Sigmoid colon (tissue), 7 donors: ENCODE measurements around the gene PCBP1. TPM values are rescaled to one million over a fixed set of nuclear protein-coding genes. Genes with fewer than 3 reads are reported as not detected.

Experiments used
- DNase-seq: peaks from one replicate; pipeline ENCODE4 v3.0.0-alpha.2; 2019
- H3K27ac ChIP-seq, 4 donors: fragments of 200-600 bp; sonication (generic); one replicate each; pipeline ENCODE4 v1.5.1; 2016 to 2019; ENCODE audit warnings: mild to moderate bottlenecking in 1 of 4
- H3K27me3 ChIP-seq, 3 donors: fragments of 200-600 bp; sonication (generic); one replicate each; pipeline ENCODE4 v1.5.1; 2019; ENCODE audit warnings: mild to moderate bottlenecking in 1 of 3
- H3K36me3 ChIP-seq, 4 donors: fragments of 200-600 bp; sonication (generic); one replicate each; pipeline ENCODE4 v1.5.1; 2016 to 2019
- H3K4me1 ChIP-seq, 4 donors: fragments of 200-600 bp; sonication (generic); one replicate each; pipeline ENCODE4 v1.5.1; 2017 to 2019
- H3K4me3 ChIP-seq, 4 donors: fragments of 200-600 bp; sonication (generic); one replicate each; pipeline ENCODE4 v1.5.1; 2017 to 2019; ENCODE audit warnings: mild to moderate bottlenecking in 2 of 4, moderate library complexity in 1 of 4
- H3K9me3 ChIP-seq, 4 donors: fragments of 200-600 bp in 3 of 4; sonication (generic) in 3 of 4; one replicate each; pipeline versions ENCODE4 v1.5.1 to v1.6.1; 2013 to 2019
- EP300 ChIP-seq, 4 donors: sonication (generic); formaldehyde crosslinking; IDR thresholded peaks; one replicate each; pipeline ENCODE4 v1.6.1; 2017; ENCODE audit warnings: antibody characterized with exemption in 4 of 4
- POLR2A ChIP-seq, 2 donors: fragments of 450-650 bp; IDR thresholded peaks; one replicate each; pipeline ENCODE4 v1.6.1; 2016; ENCODE audit warnings: antibody characterized with exemption in 2 of 2, mild to moderate bottlenecking in 2 of 2, moderate library complexity in 2 of 2
- POLR2AphosphoS5 ChIP-seq, 4 donors: sonication (generic); formaldehyde crosslinking; IDR thresholded peaks; one replicate each; pipeline ENCODE4 v1.6.1; 2017; ENCODE audit warnings: antibody characterized with exemption in 4 of 4
- WGBS, 2 donors: extraction: QIAGEN DNeasy Blood & Tissue Kit; methylation state at CpG; one replicate each; pipeline ENCODE4 v1.1.7; 2013; 5-methylcytosine and 5-hydroxymethylcytosine counted together
- intact Hi-C: fragments of 100-400 bp; cut with DNase I; formaldehyde crosslinking; loops from one replicate; pipeline ENCODE4 v1.15.1; 2023
- polyA plus RNA-seq, 3 donors: library from polyadenylated mRNA; stranded (reverse); fragments of 200-250 nt; gene quantifications; one replicate each; pipeline ENCODE4 v1.2.3, GENCODE V29; 2013
- total RNA-seq, 4 donors: library from RNA; depleted of rRNA; stranded (reverse); fragments of >200 nt; gene quantifications; one replicate each; pipeline ENCODE4 v1.1.0, GENCODE V29; 2016
- TF ChIP-seq, protein P1 (sequence below), 4 experiments: fragments of 450-650 bp in 3 of 4; fragments of 200-600 bp in 1 of 4; IDR thresholded peaks; one replicate each; pipeline ENCODE4 v1.5.1; 2016 to 2019; ENCODE audit warnings: antibody characterized with exemption in 4 of 4, mild to moderate bottlenecking in 3 of 4, moderate library complexity in 2 of 4
- donor health status: healthy with polysubstance abuse.
- donor health status: Bipolar disorder and iron deficiency.
- donor health status: healthy.

The PCBP1 gene
- total and polyA plus RNA-seq, 7 donors, result 178 to 311 (median 186) TPM

DNA sequence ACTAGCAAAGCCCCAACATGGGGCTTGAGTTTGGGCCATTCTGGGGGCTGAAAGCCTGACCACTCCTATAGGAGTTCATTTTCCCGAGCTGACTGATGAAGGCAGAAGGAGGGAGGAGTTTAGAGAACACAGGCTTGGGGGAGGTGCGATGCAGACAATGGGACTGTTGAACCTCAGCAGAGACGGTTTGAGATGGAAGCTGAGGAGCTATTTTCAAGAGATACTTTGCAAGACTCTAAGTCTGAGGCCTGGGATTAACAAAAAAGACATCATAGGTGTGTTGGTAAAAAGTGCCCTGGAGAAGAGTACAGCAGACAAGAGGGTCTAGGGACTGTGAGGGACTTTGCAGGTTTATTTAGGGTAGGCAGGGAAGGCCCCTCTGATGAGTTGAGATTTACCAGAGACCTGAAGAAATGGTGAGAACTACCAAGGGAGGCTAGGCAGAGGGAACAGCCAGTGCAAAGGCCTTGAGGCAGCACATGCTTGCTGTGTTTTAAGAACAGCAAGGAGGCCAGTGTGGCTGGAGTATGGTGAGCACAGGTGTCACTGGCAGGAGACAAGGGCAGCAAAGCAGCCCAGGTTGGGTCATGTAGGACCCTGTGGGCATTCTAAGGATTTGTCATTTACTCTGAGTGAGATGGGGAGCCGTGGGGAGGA, 31.6 kb downstream of the PCBP1 start:
- no peaks in the 10 kb centered on the region for H3K27me3 ChIP-seq
- H3K27ac ChIP-seq, result no peak overlapping the region
- 33 to 50% methylated on average over 4 of the region's 4 CpGs for WGBS, 2 donors
- H3K4me3 ChIP-seq, result no peak overlapping the region
- intact Hi-C loops, result no loop called here
- H3K9me3 ChIP-seq, result no peaks in the 10 kb centered on the region
- H3K4me1 ChIP-seq, result peaks cover 0 to 11% (median 8%) of the 10 kb centered on the region in 4 donors
- TF ChIP-seq EP300 (IDR thresholded peaks at IDR 0.05), result no peak
- TF ChIP-seq, protein P1, sequence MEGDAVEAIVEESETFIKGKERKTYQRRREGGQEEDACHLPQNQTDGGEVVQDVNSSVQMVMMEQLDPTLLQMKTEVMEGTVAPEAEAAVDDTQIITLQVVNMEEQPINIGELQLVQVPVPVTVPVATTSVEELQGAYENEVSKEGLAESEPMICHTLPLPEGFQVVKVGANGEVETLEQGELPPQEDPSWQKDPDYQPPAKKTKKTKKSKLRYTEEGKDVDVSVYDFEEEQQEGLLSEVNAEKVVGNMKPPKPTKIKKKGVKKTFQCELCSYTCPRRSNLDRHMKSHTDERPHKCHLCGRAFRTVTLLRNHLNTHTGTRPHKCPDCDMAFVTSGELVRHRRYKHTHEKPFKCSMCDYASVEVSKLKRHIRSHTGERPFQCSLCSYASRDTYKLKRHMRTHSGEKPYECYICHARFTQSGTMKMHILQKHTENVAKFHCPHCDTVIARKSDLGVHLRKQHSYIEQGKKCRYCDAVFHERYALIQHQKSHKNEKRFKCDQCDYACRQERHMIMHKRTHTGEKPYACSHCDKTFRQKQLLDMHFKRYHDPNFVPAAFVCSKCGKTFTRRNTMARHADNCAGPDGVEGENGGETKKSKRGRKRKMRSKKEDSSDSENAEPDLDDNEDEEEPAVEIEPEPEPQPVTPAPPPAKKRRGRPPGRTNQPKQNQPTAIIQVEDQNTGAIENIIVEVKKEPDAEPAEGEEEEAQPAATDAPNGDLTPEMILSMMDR (IDR thresholded peaks at IDR 0.05), result no peak
- no peak for TF ChIP-seq POLR2A (IDR thresholded peaks at IDR 0.05)
- no peak for TF ChIP-seq POLR2AphosphoS5 (IDR thresholded peaks at IDR 0.05)
- no peak for DNase-seq
- no peaks in the 10 kb centered on the region for H3K36me3 ChIP-seq

DNA sequence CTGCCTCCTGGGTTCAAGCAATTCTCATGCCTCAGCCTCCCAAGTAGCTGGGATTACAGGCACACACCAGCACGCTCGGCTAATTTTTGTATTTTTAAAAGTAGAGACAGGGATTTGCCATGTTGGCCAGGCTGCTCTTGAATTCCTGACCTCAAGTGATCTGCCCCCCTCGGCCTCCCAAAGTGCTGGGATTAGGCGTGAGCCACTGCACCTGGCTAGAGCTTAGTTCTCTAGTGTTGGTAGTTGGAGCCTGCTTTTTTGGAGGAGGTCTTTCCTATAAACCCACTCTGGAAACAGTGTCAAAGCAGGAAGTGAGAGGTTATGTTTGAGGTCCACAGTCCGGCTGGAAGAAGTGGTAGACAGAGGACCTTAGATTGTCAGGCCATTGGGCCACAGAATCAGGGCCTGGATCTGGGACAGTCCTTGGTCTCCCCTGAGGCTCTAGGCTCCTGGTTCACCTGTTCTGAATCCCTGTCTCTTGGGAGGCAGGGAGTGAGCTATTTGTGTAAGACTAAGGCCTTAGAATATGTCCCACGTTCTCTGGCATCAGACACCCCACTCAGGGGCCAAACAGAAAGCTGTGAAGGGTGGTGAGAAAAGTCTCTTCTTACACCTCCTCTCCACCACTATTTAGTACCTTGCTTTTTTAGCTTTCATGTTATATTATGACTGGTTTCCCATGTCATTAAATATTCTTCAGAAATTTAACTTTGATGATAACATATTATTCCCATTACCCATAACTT, 34.5 kb downstream of the PCBP1 start:
- Histone ChIP-seq H3K4me1 (peaks cover 0 to 26% (median 16%) of the 10 kb centered on the region in 4 donors), H3K9me3 (no peaks in the 10 kb centered on the region), H3K36me3 (no peaks in the 10 kb centered on the region), H3K4me3 (no peak overlapping the region), H3K27me3 (no peaks in the 10 kb centered on the region), H3K27ac (peak overlapping the region; percentile 14 to 95 (median 76))
- intact Hi-C loops, result no loop called here
- no peak for DNase-seq
- 66 to 78% methylated on average over 6 of the region's 6 CpGs for WGBS, 2 donors
- no peak for TF ChIP-seq POLR2AphosphoS5 (IDR thresholded peaks at IDR 0.05)
- no peak for TF ChIP-seq POLR2A (IDR thresholded peaks at IDR 0.05)

DNA sequence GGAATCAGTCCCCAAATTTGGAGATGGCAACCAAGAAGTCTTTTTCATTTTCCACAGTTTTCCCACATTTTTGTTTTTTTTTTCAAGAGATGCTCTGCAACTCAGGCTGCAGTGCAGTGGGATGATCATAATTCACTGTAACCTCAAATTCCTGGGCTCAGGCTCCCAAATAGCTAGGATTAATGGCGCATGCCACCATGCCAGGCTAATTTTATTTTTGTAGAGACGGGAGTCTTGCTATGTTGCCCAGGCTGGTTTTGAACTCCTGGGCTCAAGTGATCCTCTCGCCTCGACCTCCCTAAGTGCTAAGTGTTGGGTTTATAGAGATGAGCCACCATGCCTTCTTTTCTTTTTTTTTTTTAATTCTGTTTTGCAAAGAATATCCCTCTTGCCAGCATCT, 35.2 kb downstream of the PCBP1 start:
- H3K4me3 ChIP-seq, result no peak overlapping the region
- intact Hi-C loops, result no loop called here
- TF ChIP-seq EP300 (IDR thresholded peaks at IDR 0.05) (no peak), POLR2A (IDR thresholded peaks at IDR 0.05) (no peak), POLR2AphosphoS5 (IDR thresholded peaks at IDR 0.05) (no peak)
- TF ChIP-seq, protein P1 (IDR thresholded peaks at IDR 0.05), result no peak
- no peaks in the 10 kb centered on the region for H3K27me3 ChIP-seq
- peaks cover 0 to 26% (median 16%) of the 10 kb centered on the region in 4 donors for H3K4me1 ChIP-seq
- no peak for DNase-seq
- WGBS, 2 donors, result 92 to 96% methylated on average over 4 of the region's 4 CpGs
- H3K9me3 ChIP-seq, result no peaks in the 10 kb centered on the region
- no peaks in the 10 kb centered on the region for H3K36me3 ChIP-seq
- peak overlapping the region; percentile 94 to 97 (median 96) for H3K27ac ChIP-seq

DNA sequence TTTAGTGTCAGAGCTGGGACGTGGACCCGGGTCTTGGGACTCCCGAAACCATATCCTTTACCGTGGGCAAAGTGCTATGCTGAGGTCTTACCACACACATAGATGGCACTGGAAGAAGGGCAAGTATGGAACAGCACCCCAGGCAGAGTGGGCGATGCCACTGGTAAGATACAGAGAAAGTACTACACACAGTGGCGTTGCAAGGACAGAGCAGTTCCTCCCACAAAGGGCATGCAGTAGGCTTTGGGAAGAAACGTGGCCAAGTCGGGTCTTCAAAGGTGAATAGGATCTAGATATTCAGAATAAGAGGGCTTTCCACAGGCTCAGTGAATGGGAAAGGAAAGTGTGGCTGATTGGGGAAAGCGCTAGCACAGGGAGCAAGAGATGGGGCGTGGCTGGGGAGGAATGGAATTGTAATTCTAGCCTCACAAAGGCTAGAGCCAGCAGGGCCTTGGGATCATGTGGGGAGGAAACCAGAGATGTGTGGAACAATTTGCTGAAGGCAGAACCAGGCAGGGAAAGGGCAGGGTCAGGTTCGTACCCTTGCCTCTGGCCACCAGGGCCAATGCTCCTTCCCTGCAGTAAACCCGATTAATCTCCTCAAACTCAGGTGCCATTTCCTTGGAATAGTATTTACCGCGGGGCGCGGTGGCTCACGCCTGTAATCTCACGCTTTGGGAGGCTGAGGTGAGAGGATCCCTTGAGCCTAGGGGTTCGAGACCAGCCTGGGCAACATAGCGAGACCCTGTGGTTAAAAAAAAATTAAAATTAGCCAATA, 36.0 kb downstream of the PCBP1 start:
- H3K27ac ChIP-seq, result peak overlapping the region; percentile 94 to 97 (median 96)
- H3K27me3 ChIP-seq, result no peaks in the 10 kb centered on the region
- H3K4me1 ChIP-seq, result peaks cover 0 to 26% (median 16%) of the 10 kb centered on the region in 4 donors
- TF ChIP-seq POLR2AphosphoS5 (IDR thresholded peaks at IDR 0.05), result peak in 3 of 4 donors; percentile 31 to 43 (median 37)
- TF ChIP-seq, protein P1 (IDR thresholded peaks at IDR 0.05), result no peak
- no peak for TF ChIP-seq EP300 (IDR thresholded peaks at IDR 0.05)
- no peak for TF ChIP-seq POLR2A (IDR thresholded peaks at IDR 0.05)
- H3K36me3 ChIP-seq, result no peaks in the 10 kb centered on the region
- 76 to 78% methylated on average over 20 of the region's 20 CpGs for WGBS, 2 donors
- intact Hi-C loops, result no loop called here
- peak overlapping the region in 3 of 4 donors; percentile 55 to 65 (median 57) for H3K4me3 ChIP-seq
- peak; percentile 85 for DNase-seq
- H3K9me3 ChIP-seq, result no peaks in the 10 kb centered on the region

DNA sequence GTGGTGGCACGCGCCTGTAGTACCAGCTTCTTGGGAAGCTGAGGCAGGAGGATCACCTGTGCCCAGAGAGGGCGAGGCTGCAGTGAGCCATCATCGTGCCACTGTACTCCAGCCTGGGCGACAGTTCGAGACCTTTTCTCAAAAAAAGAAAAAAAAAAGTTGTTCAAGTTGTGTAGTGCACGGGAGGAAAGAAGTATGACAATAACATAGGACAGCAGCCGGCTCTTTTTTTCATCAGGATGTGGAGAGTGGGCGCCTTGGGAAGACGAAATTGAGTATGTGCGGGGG, 36.5 kb downstream of the PCBP1 start:
- no peaks in the 10 kb centered on the region for H3K27me3 ChIP-seq
- H3K36me3 ChIP-seq, result no peaks in the 10 kb centered on the region
- intact Hi-C loops, result loop anchor here (1.0 to 2.0 kb wide), 2 partner anchors 19 to 37 kb away; partner anchors contain the start of gene PCBP1
- peaks cover 0 to 26% (median 16%) of the 10 kb centered on the region in 4 donors for H3K4me1 ChIP-seq
- peak overlapping the region; percentile 94 to 97 (median 96) for H3K27ac ChIP-seq
- H3K9me3 ChIP-seq, result no peaks in the 10 kb centered on the region
- peak overlapping the region; percentile 54 to 65 (median 56) for H3K4me3 ChIP-seq
- 21 to 25% methylated on average over 11 of the region's 11 CpGs for WGBS, 2 donors
- no peak for DNase-seq
- TF ChIP-seq, protein P1 (IDR thresholded peaks at IDR 0.05), result no peak
- TF ChIP-seq POLR2AphosphoS5 (IDR thresholded peaks at IDR 0.05) (no peak), EP300 (IDR thresholded peaks at IDR 0.05) (no peak)
